ENCODE data around the gene CNIH4.
"Not testable (repeated sequence)": the region's sequence is repeated elsewhere in the genome, so short reads cannot be mapped to it uniquely, and the experiment has no call there.

Gene CNIH4

GRCh38 chr1:224349716-224350115 lies 7.0 kb upstream of the CNIH4 start:
- DNase-seq = not testable (repeated sequence)

DNA sequence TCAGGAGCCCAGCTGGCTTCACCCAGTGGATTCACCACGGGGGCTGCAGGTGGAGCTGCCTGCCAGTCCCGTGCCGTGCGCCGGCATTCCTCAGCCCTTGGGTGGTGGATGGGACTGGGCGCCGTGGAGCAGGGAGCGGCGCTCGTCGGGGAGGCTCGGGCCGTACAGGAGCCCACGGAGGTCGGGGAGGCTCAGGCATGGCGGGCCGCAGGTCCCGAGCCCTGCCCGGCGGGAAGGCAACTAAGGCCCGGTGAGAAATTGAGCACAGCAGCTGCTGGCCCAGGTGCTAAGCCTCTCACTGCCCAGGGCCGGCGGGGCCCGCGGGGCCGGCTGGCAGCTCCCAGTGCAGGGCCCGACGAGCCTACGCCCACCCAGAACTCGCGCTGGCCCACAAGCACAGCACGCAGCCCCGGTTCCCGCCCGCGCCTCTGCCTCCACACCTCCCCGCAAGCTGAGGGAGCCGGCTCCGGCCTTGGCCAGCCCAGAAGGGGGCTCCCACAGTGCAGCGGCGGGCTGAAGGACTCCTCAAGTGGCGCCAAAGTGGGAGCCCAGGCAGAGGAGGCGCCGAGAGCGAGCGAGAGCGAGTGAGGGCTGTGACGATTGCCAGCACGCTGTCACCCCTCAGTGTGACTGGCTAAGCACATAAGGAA lies 4.1 kb upstream of the CNIH4 start:
- DNase-seq = not testable (repeated sequence)

GRCh38 chr1:224353975-224354925 lies 2.4 kb upstream of the CNIH4 start:
- no peak for DNase-seq

GRCh38 chr1:224357626-224358124 lies 996 bp downstream of the CNIH4 start:
- no peak for DNase-seq

GRCh38 chr1:224358237-224358636 lies 1.6 kb downstream of the CNIH4 start:
- DNase-seq = no peak

GRCh38 chr1:224359207-224359606 lies 2.5 kb downstream of the CNIH4 start:
- DNase-seq = no peak

- no peak for DNase-seq
Measured at GRCh38 chr1:224368409-224368808, 11.7 kb downstream of the CNIH4 start.

DNA sequence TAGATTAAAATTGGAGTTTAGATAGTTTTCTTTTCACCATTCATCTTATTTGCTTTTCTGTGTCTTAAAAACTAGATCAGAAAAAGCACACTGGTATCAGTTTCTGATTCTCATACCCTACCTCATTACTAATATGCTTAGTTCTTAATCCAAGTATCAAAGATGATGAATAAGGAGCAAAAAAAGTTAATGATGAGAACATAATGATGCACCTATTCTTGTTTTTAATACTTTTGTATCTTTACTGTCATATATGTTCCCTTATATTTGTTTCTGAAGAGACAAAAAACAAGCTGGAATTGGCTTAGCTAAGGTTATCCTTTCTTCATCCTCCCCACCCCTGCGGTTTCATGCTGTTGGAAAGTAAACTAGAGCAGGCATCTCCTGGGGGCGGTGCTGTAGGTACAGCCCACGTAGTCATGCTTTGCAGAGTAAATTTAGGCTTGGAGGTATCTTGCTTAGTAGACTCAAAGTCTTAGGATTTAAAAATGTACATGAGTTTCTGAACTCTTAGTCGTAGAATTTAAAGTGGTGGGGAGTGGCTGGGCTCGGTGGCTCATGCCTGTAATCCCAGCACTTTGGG lies 16.4 kb downstream of the CNIH4 start:
- DNase-seq = no peak

DNA sequence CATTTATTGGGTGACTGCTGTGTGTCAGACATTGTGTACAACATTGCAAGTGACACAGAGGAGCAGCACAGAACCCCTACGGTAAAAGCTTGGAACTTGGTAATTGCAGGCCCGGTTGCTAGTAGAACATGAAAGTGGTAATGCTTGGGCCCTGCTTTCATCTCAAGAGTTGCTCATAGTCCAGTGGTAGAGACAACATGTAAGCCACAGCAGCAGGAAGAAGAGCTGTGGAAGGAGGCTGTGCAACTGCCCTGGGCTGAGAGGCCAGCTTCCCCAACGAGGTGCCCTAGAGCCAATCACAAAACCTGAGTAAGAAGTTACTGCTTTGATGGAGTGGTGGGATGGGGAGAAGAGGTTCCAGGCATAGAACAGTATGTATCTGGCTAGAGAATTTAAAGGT lies 18.4 kb downstream of the CNIH4 start:
- DNase-seq = no peak

DNA sequence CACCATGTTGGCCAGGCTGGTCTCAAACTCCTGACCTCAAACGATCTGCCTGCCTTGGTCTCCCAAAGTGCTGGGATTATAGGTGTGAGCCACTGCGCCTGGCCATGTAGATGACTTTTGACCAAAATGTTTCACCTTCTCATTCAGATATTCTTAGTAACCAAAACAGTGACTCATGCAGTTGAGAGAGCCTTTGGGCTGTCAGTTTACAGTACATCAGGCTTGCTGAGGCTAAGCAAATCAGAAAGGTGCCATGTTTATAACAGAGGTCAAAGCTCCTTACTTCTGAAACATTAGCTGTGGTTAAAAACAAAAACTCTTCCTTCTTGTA lies 21.0 kb downstream of the CNIH4 start:
- DNase-seq = no peak

DNA sequence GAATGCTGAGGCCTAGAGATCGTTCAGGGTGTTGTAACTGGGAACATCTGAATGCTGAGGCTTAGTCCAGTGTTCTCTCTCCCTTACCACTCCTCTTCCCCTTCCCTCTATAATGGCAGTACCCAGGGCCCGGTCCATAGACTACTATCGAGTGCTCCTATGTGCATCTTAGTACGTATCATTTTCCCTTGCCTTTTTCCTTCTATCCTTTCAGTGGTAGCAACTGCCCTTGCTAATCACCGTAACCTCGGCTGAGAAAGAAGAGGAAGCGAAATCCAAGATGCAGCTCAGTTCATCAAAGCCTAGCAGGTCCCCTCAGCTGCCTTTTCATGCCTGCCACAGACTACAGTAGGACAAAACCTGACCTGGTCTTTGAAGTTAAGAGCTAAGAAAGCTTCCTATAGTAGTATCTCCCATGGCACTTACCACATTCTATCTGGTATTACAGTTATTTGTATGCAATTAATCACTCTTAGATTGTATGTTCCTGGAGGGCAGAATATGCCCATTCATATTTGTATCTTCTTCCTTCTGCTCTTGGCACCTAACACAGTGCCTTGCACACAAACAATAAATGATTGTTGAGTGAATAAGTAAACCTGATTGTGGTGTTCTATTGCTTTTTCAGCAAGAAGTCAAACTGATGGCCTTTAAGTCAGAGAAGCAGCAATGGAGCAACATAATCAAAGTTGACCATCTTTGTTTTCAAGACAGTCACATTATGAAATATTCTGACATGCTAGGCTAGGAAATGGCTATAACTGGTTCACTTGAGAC lies 22.4 kb downstream of the CNIH4 start:
- no peak for DNase-seq

- no peak for DNase-seq
Measured at GRCh38 chr1:224380003-224380402, 23.3 kb downstream of the CNIH4 start.

GRCh38 chr1:224381880-224382548 lies 25.3 kb downstream of the CNIH4 start:
- no peak for DNase-seq

GRCh38 chr1:224383218-224383617 lies 26.5 kb downstream of the CNIH4 start:
- DNase-seq = no peak

- DNase-seq = no peak
Measured at GRCh38 chr1:224387302-224387912, 30.7 kb downstream of the CNIH4 start.

- no peak for DNase-seq
Measured at GRCh38 chr1:224387943-224388342, 31.3 kb downstream of the CNIH4 start.

- no peak for DNase-seq
Measured at GRCh38 chr1:224390517-224390916, 33.8 kb downstream of the CNIH4 start.

DNA sequence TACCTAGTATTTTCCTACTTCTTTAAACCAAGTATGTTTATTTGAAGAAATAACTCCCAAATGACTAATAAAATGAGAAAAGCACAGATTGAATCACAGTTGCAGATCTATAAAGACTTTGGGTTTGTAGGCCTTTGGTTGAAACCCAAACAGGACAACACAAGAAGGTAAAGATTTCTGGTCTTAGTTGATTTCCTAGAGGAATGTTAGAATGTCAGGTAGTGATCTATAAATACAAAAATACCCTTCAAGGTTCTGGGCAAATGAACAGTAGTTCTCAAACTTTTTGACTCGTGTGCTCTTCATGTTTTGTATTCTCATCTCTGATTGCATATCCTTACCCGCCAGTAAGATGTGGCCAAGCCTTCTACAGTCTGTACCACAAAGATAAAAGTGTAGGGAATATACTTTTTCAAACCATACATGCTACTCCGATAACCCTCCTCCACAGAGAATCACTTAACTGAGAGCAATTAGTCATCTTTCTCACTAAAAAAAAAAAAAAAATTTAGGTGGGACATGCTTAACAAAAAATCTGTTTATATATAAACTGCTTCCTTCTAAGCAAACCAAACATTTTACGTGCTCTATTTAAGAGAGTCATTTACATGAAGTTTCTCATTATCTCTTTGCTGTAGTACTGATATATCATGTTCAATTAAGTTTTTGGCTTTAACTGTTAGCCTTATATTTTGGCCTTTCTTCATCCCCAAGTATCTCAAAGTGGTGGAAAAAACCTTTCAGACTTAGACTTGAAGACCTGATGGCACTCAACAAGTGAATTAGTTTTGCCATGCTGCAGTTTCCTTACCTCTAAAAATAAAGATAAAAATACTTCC lies 36.0 kb downstream of the CNIH4 start:
- DNase-seq = no peak

- DNase-seq = no peak
Measured at GRCh38 chr1:224393294-224393693, 36.6 kb downstream of the CNIH4 start.

DNA sequence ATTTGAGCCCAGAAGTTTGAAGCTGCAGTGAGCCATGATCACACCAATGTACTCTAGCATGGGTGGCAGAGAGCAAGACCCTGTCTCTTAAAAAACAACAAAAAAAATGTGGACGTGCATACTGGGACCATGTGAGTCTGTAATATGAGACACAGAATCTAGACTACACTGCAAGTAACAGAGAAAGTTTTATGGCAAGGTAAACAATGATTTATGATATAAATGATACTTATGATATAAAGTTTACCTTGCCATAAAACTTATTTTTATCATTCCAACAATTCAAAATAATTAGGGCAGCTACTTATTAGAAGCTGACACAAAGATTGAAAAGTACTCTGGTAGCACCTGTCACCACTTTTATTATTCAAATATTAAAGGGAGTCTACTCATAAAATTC lies 43.2 kb downstream of the CNIH4 start:
- no peak for DNase-seq

GRCh38 chr1:224402472-224403036 lies 45.9 kb downstream of the CNIH4 start:
- DNase-seq = no peak
